PC-9 (cell line): ENCODE results near the gene PDCD4.

Source experiments
- EZH2 ChIP-seq: fragments of 200-600 bp; sonication (generic); IDR thresholded peaks from 2 replicates; pipeline ENCODE4 v1.8.0; 2017; ENCODE audit warnings: antibody characterized with exemption, low read depth
- TF ChIP-seq, protein P1 (sequence below): fragments of 200-600 bp; sonication (generic); conservative IDR thresholded peaks from 2 replicates; pipeline ENCODE4 v1.6.1; 2017; ENCODE audit warnings: mixed run types, antibody characterized with exemption, mild to moderate bottlenecking, moderate library complexity

DNA sequence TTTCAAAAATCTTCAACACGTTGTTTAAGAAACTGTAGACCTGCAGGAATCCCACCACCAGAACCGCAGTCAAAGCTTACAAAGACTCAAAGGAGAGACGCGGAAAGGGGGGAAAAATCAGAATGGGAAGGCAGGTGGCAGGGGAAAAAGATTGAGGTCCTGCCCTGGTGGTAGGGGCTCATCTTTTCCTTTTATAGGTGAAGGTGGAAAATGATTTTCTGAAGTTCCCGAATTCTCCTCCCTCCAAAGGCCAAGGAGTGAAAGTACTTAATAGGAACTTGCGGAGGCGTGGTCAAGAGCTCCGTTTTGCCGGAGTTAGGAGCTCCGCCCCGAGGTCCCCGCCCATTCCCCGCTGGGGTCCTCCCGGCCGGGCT is 46.5 kb downstream of the PDCD4 start:
- TF ChIP-seq, protein P1, sequence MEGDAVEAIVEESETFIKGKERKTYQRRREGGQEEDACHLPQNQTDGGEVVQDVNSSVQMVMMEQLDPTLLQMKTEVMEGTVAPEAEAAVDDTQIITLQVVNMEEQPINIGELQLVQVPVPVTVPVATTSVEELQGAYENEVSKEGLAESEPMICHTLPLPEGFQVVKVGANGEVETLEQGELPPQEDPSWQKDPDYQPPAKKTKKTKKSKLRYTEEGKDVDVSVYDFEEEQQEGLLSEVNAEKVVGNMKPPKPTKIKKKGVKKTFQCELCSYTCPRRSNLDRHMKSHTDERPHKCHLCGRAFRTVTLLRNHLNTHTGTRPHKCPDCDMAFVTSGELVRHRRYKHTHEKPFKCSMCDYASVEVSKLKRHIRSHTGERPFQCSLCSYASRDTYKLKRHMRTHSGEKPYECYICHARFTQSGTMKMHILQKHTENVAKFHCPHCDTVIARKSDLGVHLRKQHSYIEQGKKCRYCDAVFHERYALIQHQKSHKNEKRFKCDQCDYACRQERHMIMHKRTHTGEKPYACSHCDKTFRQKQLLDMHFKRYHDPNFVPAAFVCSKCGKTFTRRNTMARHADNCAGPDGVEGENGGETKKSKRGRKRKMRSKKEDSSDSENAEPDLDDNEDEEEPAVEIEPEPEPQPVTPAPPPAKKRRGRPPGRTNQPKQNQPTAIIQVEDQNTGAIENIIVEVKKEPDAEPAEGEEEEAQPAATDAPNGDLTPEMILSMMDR = no peak; the same call in 1 of the 2 replicates
- TF ChIP-seq EZH2 = no peak
